ENCODE data around the gene CNTFR.

Gene CNTFR

GRCh38 chr9:34572628-34573027 lies 16.9 kb downstream of the CNTFR start:
- no peak for DNase-seq (ENCODE audit: low read depth in 2 of 2)

DNA sequence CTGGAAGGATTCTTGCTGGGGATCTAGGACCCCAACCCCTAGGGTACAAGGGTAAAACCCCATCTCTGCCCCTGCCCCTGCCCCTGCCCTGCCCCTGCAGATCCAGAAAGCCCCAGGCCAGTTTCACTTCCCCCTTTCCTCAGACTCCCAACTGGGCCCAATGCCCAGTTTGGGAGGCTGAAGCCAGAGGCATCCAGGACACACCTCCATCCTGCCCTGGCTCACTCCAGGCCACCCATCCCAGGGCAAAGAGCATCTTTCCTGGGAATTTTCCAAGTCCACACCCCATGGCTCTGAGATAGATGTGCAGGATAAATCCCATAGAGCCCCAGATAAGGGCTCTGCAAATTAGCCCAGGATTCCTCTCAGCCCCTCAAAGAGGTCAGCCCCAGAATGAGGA lies 17.4 kb downstream of the CNTFR start:
- DNase-seq (ENCODE audit: low read depth in 2 of 2) = no peak

DNA sequence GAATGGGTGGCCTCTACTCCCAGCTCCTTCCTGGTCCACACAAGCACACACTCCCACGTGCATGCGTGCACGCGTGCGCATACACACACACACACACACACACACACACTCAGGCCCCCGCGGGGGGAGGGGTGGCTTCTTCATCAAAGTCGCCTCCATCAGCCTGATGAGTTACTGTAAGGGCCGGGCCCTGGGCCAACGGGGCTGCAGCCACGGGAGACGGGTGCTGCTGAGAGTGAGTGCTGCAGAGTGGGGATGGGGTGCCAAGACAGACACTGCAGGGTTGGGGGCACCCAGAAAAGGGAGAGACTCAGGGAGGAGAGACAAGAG lies 18.1 kb downstream of the CNTFR start:
- DNase-seq (ENCODE audit: low read depth in 2 of 2) = no peak

- no peak for DNase-seq (ENCODE audit: low read depth in 2 of 2)
Observed at GRCh38 chr9:34570809-34571480, 18.6 kb downstream of the CNTFR start.

DNA sequence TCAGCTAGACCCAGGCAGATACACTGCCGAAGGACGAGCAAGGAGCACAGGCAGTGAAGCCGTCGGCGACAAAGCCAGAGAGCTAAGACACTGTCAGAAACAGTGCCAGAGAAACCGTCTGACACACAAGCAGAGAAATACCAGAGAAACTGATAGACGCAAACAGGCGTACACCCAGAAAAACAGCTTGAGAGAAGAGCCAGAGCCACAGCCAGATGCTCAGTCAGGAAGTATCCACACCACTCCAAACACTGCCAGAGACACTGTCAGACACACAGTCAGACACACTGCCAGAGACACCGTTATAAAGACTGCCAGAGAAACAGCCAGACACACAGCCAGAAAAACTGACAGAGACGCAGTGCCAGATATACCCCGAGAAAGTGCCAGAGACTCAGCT lies 19.1 kb downstream of the CNTFR start:
- no peak for DNase-seq (ENCODE audit: low read depth in 2 of 2)

GRCh38 chr9:34568774-34569173 lies 20.8 kb downstream of the CNTFR start:
- no peak for DNase-seq (ENCODE audit: low read depth in 2 of 2)

DNA sequence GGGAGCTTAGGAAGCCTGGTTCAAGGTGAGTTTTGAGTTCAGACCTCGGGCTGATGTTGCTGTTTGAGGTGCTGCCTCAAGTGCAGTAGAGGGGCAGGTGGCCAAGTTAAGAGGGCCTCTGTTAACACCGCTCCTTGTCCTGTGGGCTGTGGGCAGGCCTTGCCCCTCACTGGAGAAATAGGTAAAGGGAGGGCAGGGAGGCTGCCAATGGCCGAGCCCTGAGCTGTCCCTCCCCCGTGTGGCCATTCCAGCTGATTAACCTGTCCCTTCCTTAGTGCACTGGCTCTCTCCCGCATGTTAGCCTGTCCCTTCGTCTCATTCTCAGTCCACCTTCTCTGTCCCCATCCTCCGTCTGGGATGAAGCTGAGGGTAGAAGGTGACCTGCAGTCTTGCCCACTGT lies 21.4 kb downstream of the CNTFR start:
- DNase-seq (ENCODE audit: low read depth in 2 of 2) = no peak

- no peak for DNase-seq (ENCODE audit: low read depth in 2 of 2)
Observed at GRCh38 chr9:34566972-34567371, 22.6 kb downstream of the CNTFR start.

DNA sequence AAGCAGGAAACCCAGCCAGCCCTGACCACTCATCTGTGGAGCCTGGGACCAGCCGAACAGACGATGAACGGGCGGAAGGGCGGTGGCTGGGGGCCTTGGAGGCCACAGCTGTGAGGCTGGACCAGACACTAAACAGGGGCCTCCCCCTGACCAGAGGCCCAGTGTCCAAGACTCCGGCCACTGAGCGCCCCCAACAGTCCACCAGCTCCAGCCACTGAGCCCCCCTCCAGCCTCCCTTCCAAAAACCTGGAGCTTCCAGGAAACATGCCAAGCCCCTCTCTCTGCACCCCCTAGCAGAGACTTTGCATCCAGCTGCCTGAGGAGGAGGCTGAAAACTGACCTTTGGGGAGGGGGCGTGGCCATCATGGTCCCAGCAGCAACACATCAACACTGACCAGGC lies 23.2 kb downstream of the CNTFR start:
- no peak for DNase-seq (ENCODE audit: low read depth in 2 of 2)

DNA sequence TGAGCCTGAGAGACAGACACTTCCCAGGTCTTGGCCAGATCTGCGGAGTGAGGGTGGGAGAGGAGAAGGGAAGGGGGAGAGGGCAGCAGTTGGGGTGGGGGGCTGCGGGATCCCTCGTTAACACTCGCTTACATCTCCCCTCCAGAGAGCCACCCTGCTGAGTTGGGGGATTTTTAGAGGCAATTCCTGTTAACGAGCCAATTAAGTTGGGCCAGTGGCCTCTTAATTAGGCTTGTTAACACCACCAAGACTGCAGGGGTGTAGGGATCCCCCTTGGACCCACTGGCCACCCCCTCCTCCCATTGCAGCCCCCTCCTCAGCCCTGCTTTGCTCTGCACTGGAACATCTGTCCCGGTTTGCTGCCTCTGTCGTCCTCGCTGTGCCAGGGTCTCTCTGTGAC lies 23.7 kb downstream of the CNTFR start:
- no peak for DNase-seq (ENCODE audit: low read depth in 2 of 2)

- DNase-seq (ENCODE audit: low read depth in 2 of 2) = no peak
Observed at GRCh38 chr9:34564617-34565016, 24.9 kb downstream of the CNTFR start.

DNA sequence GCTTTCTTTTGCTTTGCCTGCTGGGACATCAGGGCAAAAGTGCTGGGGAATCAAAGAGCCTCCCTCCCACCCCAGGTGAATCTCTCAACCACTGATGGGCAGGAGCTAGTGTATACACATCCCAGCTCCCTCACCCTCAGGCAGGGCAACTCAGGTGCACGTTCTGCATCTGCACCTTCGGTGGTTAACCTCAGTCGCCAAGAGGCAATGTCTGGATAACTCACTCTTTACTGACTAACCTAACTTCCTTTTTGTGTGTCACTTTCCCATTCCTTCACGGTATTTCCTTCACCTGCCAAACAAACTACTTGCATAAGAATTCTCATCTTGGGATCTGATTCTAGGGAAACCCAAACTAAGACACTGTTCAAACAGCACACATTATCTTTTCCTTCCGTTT lies 26.3 kb downstream of the CNTFR start:
- no peak for DNase-seq (ENCODE audit: low read depth in 2 of 2)

GRCh38 chr9:34562135-34562745 lies 27.3 kb downstream of the CNTFR start:
- peak in 1 of 2 donors; percentile 29 for DNase-seq (ENCODE audit: low read depth in 2 of 2)

DNA sequence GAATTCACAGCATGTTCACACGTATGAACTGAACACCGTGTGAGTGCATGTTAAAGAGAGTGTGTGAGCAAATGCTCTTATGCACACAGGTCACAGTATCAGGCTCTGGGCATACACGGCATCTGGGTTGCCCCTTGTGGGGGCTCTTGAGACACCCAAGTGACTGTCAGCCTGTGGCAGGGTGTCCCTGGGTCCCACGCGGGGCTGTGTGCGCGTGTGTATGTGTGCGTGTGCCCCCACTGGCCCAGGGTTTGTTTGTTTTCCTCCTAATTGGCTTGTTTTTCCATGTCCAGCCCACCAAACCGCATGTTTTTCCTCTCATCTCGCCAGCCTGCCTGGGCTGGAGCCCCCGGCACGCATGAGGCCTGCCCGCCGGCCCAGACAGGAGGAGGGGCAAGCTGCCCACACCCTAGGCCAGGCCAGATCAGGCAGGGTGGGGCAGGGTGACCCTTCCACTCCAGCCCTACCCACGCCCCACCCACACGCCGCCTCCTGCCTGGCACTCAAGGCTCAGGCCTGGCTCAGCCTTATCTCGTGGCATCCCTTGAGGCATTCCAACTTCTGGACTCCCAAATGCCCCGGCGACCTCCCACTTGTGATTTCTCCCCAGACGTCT lies 28.8 kb downstream of the CNTFR start:
- no peak for DNase-seq (ENCODE audit: low read depth in 2 of 2)

- DNase-seq (ENCODE audit: low read depth in 2 of 2) = no peak
Observed at GRCh38 chr9:34559624-34560455, 29.7 kb downstream of the CNTFR start.

DNA sequence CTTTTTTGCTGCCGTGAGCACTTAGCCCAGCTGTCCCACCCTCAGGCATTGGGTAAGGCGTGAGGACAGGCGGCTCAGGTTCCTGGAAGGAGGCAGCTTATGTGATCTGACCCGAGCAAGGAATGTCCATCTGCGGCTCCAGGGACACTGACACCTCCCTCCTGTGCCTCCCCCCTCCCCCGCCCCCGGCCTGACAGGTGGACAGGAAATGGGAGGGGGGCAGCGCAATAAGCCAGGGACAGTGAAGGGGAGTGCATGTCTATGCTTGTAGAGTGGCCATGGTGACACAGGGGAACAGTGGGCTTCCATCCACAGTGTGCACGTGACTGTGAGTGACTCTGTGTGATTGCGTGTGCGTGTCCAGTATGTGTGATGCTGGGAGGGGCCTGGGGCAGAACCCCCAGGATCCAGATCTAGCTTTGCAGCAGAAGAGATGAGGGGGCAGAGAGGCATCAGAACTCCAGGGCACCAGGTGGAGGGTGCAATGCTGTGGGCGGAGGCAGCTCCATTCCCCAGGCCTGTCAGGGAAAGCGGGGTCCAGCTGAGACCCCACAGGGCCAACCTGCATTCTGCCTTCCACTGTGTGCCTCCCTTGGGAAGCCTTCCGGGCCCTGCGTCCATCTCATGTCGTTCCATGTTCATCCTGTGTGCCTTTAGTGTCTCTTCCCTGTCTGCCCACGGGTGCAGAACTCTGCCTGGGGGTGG lies 30.5 kb downstream of the CNTFR start:
- no peak for DNase-seq (ENCODE audit: low read depth in 2 of 2)

- DNase-seq (ENCODE audit: low read depth in 2 of 2) = no peak
Observed at GRCh38 chr9:34558364-34558763, 31.2 kb downstream of the CNTFR start.

DNA sequence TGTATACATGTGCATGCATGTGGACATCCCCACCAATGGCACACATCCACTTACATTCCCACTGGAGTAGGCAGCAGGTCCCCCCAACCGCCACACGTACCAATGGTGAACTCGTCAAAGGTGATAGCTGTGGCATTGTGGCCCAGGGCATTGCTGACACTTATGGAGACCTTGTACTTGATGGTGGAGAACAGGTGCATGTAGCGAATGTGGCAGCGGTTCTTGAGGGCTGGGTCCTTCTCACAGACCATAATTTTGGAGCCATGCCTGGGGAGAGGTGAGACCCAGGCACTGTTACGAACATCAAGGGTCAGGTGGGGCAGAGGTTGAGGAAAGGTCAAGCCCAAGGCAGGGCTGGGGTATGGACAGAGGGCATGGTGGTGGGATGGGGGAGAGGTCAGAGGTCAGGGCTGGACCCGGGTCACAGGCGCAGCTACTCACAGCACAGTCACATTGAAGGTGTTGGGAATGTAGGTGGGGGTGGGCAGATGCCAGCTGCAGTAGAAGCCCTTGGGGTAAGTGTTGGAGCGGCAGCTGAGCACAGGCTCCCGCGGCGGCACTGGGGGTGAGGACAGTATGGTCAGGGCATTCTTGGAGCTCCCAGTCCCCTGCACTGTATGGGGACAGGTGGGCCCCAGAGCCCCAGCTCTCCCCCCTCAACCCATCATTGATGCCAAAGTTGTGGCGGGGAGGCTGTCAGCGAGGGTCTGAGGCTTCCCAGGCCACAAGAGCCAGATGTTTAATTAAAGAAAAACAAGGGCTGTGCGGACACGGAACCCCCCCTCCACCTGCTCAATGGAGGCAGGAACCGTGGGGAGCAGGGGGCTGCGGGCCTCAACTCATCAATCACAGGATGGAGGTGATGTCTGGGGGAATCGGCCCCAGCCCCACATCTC lies 31.9 kb downstream of the CNTFR start:
- no peak for DNase-seq (ENCODE audit: low read depth in 2 of 2)

- no peak for DNase-seq (ENCODE audit: low read depth in 2 of 2)
Observed at GRCh38 chr9:34556949-34557348, 32.6 kb downstream of the CNTFR start.

GRCh38 chr9:34555936-34556525 lies 33.5 kb downstream of the CNTFR start:
- DNase-seq (ENCODE audit: low read depth in 2 of 2) = no peak

DNA sequence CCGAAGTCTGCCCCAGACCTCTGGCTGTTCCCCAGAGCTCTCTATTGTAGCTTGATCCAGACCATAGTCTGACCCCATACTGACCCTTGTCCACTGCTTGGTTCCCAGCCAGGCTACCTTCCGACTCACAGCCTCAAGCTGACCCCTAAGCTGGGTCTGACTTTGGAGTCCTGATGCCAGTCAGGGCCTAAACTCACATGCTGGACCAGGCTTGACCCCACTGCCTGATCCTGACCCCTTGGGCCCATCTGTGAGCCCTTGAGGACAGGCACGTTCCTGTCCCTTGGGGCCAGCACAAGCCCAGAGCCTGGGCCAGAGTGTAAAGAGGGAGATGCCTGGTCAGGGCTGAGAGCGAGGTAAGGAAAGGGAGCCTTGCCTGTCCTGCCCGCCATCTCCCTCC lies 34.0 kb downstream of the CNTFR start:
- DNase-seq (ENCODE audit: low read depth in 2 of 2) = no peak
